Memory B cell (primary cell): Measurements from ENCODE around the gene ACKR3.

Experiments
- ATAC-seq: fragments of 150-1000 bp; cut with Tn5 transposase; 2 replicates; pipeline ENCODE4 v1.10.0; 2021; ENCODE audit warnings: low read depth, mild to moderate bottlenecking, moderate library complexity
- DNase-seq, 2 donors: peaks; one replicate each; pipeline ENCODE4 v3.0.0; 2022; ENCODE audit warnings: low spot score in 2 of 2
- H3K27ac Mint-ChIP-seq: one replicate; pipeline ENCODE4 v1.8.0; 2022; ENCODE audit warnings: mild to moderate bottlenecking, moderate library complexity, mixed read lengths
- H3K27me3 Mint-ChIP-seq: one replicate; pipeline ENCODE4 v1.8.0; 2022; ENCODE audit warnings: mixed read lengths
- H3K36me3 Mint-ChIP-seq: one replicate; pipeline ENCODE4 v1.8.0; 2022; ENCODE audit warnings: mild to moderate bottlenecking, mixed read lengths
- H3K4me1 Mint-ChIP-seq: one replicate; pipeline ENCODE4 v1.8.0; 2022; ENCODE audit warnings: mixed read lengths
- H3K4me3 Mint-ChIP-seq: one replicate; pipeline ENCODE4 v1.8.0; 2022; ENCODE audit warnings: mild to moderate bottlenecking, moderate library complexity, mixed read lengths
- H3K9me3 Mint-ChIP-seq: one replicate; pipeline ENCODE4 v1.8.0; 2022; ENCODE audit warnings: mixed read lengths

ACKR3 gene

GRCh38 chr2:236579048-236579745 is 9.6 kb downstream of the ACKR3 start:
- Mint-ChIP-seq H3K27ac (no peak overlapping the region), H3K4me1 (peaks cover 8% of the 10 kb centered on the region), H3K36me3 (peaks cover 22% of the 10 kb centered on the region), H3K9me3 (no peaks in the 10 kb centered on the region), H3K4me3 (no peak overlapping the region), H3K27me3 (peaks cover 3% of the 10 kb centered on the region)
- ATAC-seq (no peak), DNase-seq (no peak)

- Mint-ChIP-seq H3K36me3 (peaks cover 20% of the 10 kb centered on the region), H3K9me3 (no peaks in the 10 kb centered on the region), H3K27ac (no peak overlapping the region), H3K27me3 (peaks cover 2% of the 10 kb centered on the region), H3K4me1 (peaks cover 7% of the 10 kb centered on the region), H3K4me3 (no peak overlapping the region)
- DNase-seq (no peak), ATAC-seq (no peak)
Measured at GRCh38 chr2:236579746-236580315, 10.2 kb downstream of the ACKR3 start.

- no peak for ATAC-seq
- Mint-ChIP-seq H3K9me3 (peaks cover 4% of the 10 kb centered on the region), H3K36me3 (peaks cover 22% of the 10 kb centered on the region), H3K4me1 (peaks cover 5% of the 10 kb centered on the region), H3K4me3 (no peak overlapping the region), H3K27ac (no peak overlapping the region), H3K27me3 (no peaks in the 10 kb centered on the region)
- DNase-seq = no peak
Measured at GRCh38 chr2:236580746-236581355, 11.2 kb downstream of the ACKR3 start.

- DNase-seq = no peak
- peaks cover 8% of the 10 kb centered on the region for H3K9me3 Mint-ChIP-seq
- peaks cover 22% of the 10 kb centered on the region for H3K36me3 Mint-ChIP-seq
- no peak overlapping the region for H3K27ac Mint-ChIP-seq
- no peak for ATAC-seq
- H3K4me1 Mint-ChIP-seq = peaks cover 5% of the 10 kb centered on the region
- H3K4me3 Mint-ChIP-seq = no peak overlapping the region
- no peaks in the 10 kb centered on the region for H3K27me3 Mint-ChIP-seq
Measured at GRCh38 chr2:236581546-236581945, 11.9 kb downstream of the ACKR3 start.

GRCh38 chr2:236582968-236583367 is 13.3 kb downstream of the ACKR3 start:
- no peak overlapping the region for H3K4me3 Mint-ChIP-seq
- H3K9me3 Mint-ChIP-seq = peaks cover 11% of the 10 kb centered on the region
- no peak for ATAC-seq

GRCh38 chr2:236583621-236584203 is 14.1 kb downstream of the ACKR3 start:
- peaks cover 5% of the 10 kb centered on the region for H3K4me1 Mint-ChIP-seq
- DNase-seq = no peak
- peaks cover 11% of the 10 kb centered on the region for H3K9me3 Mint-ChIP-seq
- no peak for ATAC-seq
- no peaks in the 10 kb centered on the region for H3K27me3 Mint-ChIP-seq
- H3K36me3 Mint-ChIP-seq = peaks cover 22% of the 10 kb centered on the region
- H3K4me3 Mint-ChIP-seq = no peak overlapping the region
- H3K27ac Mint-ChIP-seq = no peak overlapping the region

More at GRCh38 chr2:236582968-236583367, 13.3 kb downstream of the ACKR3 start:
- H3K27me3 Mint-ChIP-seq = no peaks in the 10 kb centered on the region
- H3K36me3 Mint-ChIP-seq = peaks cover 22% of the 10 kb centered on the region
- H3K27ac Mint-ChIP-seq = no peak overlapping the region
- H3K4me1 Mint-ChIP-seq = peaks cover 5% of the 10 kb centered on the region
- DNase-seq = no peak

GRCh38 chr2:236584521-236585384 is 15.1 kb downstream of the ACKR3 start:
- H3K4me1 Mint-ChIP-seq = peaks cover 5% of the 10 kb centered on the region
- H3K4me3 Mint-ChIP-seq = no peak overlapping the region
- DNase-seq = no peak
- peaks cover 22% of the 10 kb centered on the region for H3K36me3 Mint-ChIP-seq
- H3K27ac Mint-ChIP-seq = no peak overlapping the region
- H3K27me3 Mint-ChIP-seq = no peaks in the 10 kb centered on the region
- H3K9me3 Mint-ChIP-seq = peaks cover 11% of the 10 kb centered on the region
- ATAC-seq = no peak

- Mint-ChIP-seq H3K27ac (no peak overlapping the region), H3K4me1 (peaks cover 3% of the 10 kb centered on the region), H3K36me3 (peaks cover 11% of the 10 kb centered on the region), H3K4me3 (no peak overlapping the region), H3K9me3 (peaks cover 11% of the 10 kb centered on the region), H3K27me3 (no peaks in the 10 kb centered on the region)
- DNase-seq (no peak), ATAC-seq (no peak)
Measured at GRCh38 chr2:236585966-236586365, 16.3 kb downstream of the ACKR3 start.

GRCh38 chr2:236587861-236588815 is 18.5 kb downstream of the ACKR3 start:
- no peak for ATAC-seq
- H3K9me3 Mint-ChIP-seq = peaks cover 11% of the 10 kb centered on the region
- peaks cover 2% of the 10 kb centered on the region for H3K4me1 Mint-ChIP-seq
- H3K4me3 Mint-ChIP-seq = no peak overlapping the region
- no peak overlapping the region for H3K27ac Mint-ChIP-seq
- no peak for DNase-seq
- peaks cover 1% of the 10 kb centered on the region for H3K27me3 Mint-ChIP-seq
- peaks cover 5% of the 10 kb centered on the region for H3K36me3 Mint-ChIP-seq

GRCh38 chr2:236588932-236589592 is 19.4 kb downstream of the ACKR3 start:
- Mint-ChIP-seq H3K4me1 (no peaks in the 10 kb centered on the region), H3K27me3 (peaks cover 1% of the 10 kb centered on the region), H3K9me3 (peaks cover 11% of the 10 kb centered on the region), H3K36me3 (peaks cover 4% of the 10 kb centered on the region), H3K4me3 (no peak overlapping the region), H3K27ac (no peak overlapping the region)
- no peak for DNase-seq
- ATAC-seq = no peak

- Mint-ChIP-seq H3K9me3 (peaks cover 7% of the 10 kb centered on the region), H3K4me1 (no peaks in the 10 kb centered on the region), H3K4me3 (no peak overlapping the region), H3K36me3 (no peaks in the 10 kb centered on the region), H3K27ac (no peak overlapping the region), H3K27me3 (peaks cover 1% of the 10 kb centered on the region)
- no peak for DNase-seq
- no peak for ATAC-seq
Measured at GRCh38 chr2:236590846-236591245, 21.2 kb downstream of the ACKR3 start.

GRCh38 chr2:236592821-236593220 is 23.2 kb downstream of the ACKR3 start:
- H3K36me3 Mint-ChIP-seq = no peaks in the 10 kb centered on the region

More at GRCh38 chr2:236592821-236593220, 23.2 kb downstream of the ACKR3 start:
- H3K27ac Mint-ChIP-seq = no peak overlapping the region
- ATAC-seq (no peak), DNase-seq (no peak)
- H3K4me3 Mint-ChIP-seq = no peak overlapping the region
- H3K9me3 Mint-ChIP-seq = no peaks in the 10 kb centered on the region
- peaks cover 1% of the 10 kb centered on the region for H3K27me3 Mint-ChIP-seq
- H3K4me1 Mint-ChIP-seq = no peaks in the 10 kb centered on the region
